IMR-90 (cell line): ENCODE measurements around the gene UTP4. TPM values are rescaled to one million over a fixed set of nuclear protein-coding genes. Genes with fewer than 3 reads are reported as not detected.

Experiments used
- microRNA-seq, 2 experiments: library from miRNA; stranded (forward) in 1 of 2; unstranded in 1 of 2; fragments of 10-50 nt in 1 of 2; fragments of <30 nt in 1 of 2; gene quantifications in 1 of 2; microRNA quantifications in 1 of 2; one replicate each; pipeline versions ENCODE3 to v1.1.0; 2013 to 2020; ENCODE audit not compliant: insufficient read depth in 1 of 2, insufficient read length in 1 of 2, unreplicated experiment in 1 of 2
- polyA plus RNA-seq, 3 experiments: library from polyadenylated mRNA; depleted of rRNA; stranded (reverse); fragments of >200 nt; gene quantifications; 2 replicates each; pipeline ENCODE4 v1.2.3, GENCODE V29; 2012; ENCODE audit warnings: low replicate concordance in 1 of 3
- small RNA-seq, 5 experiments: library from RNA; depleted of rRNA; stranded (forward); fragments of <200 nt; gene quantifications; one replicate each; pipeline ENCODE3, GENCODE V24; 2012
- total RNA-seq: library from RNA; depleted of rRNA; stranded (reverse); fragments of >200 nt; gene quantifications from 2 replicates; pipeline ENCODE4 v1.2.3, GENCODE V29; 2012; rRNA removed

UTP4 gene
- total and polyA plus RNA-seq, 2 of the 4 experiments (the other 2 are of a cell fraction), result 32.1 to 61.8 TPM

Small RNA genes lying within 50 kb of the gene (microRNA-seq; reads per million reads assigned to microRNA genes)
- gene RF00019 (ENCODE audit: insufficient read depth, insufficient read length) (not detected), gene RNU6-22P (ENCODE audit: insufficient read depth, insufficient read length) (not detected)

Small RNA genes lying within 50 kb of the gene (small RNA-seq; reads per million reads assigned to genes)
- gene RF00019 (0 reads per million in 5 experiments), gene RNU6-22P (0 to 356 (median 1.1) reads per million in 5 experiments)

Other genes starting within 250 kb of the UTP4 start
- gene HAS3, start 27.0 kb upstream of the UTP4 start, total RNA-seq, result 0.28 and 0.36 TPM in 2 replicates
- gene HAS3, start 27.0 kb upstream of the UTP4 start, polyA plus RNA-seq (2012; rRNA removed), result 0.73 and 0.97 TPM in 2 replicates
- 40.8 and 47.1 TPM in 2 replicates for gene CHTF8, start 61 bp upstream of the UTP4 start, total RNA-seq
- 95.6 and 122 TPM in 2 replicates for gene CHTF8, start 61 bp upstream of the UTP4 start, polyA plus RNA-seq (2012; rRNA removed)
- 47.5 and 58.0 TPM in 2 replicates for gene SNTB2, start 54.5 kb downstream of the UTP4 start, total RNA-seq
- 23.5 and 24.8 TPM in 2 replicates for gene SNTB2, start 54.5 kb downstream of the UTP4 start, polyA plus RNA-seq (2012; rRNA removed)
- 23.3 and 25.3 TPM in 2 replicates for gene VPS4A, start 178.7 kb downstream of the UTP4 start, total RNA-seq
- 23.3 and 25.2 TPM in 2 replicates for gene VPS4A, start 178.7 kb downstream of the UTP4 start, polyA plus RNA-seq (2012; rRNA removed)
- 4.5 and 7.5 TPM in 2 replicates for gene PDF, start 197.9 kb downstream of the UTP4 start, total RNA-seq
- gene PDF, start 197.9 kb downstream of the UTP4 start, polyA plus RNA-seq (2012; rRNA removed), result 6.4 and 7.6 TPM in 2 replicates
- gene COG8, start 206.9 kb downstream of the UTP4 start, total RNA-seq, result 19.4 and 26.2 TPM in 2 replicates
- gene COG8, start 206.9 kb downstream of the UTP4 start, polyA plus RNA-seq (2012; rRNA removed), result 22.8 and 23.4 TPM in 2 replicates
- 28.3 and 40.5 TPM in 2 replicates for gene NIP7, start 207.1 kb downstream of the UTP4 start, total RNA-seq
- gene NIP7, start 207.1 kb downstream of the UTP4 start, polyA plus RNA-seq (2012; rRNA removed), result 10.6 and 14.0 TPM in 2 replicates
- gene TMED6, start 219.1 kb downstream of the UTP4 start, total RNA-seq, result not detected in 2 replicates
- gene TMED6, start 219.1 kb downstream of the UTP4 start, polyA plus RNA-seq (2012; rRNA removed), result 0.10 and 0.20 TPM in 2 replicates